Measurements from ENCODE around the gene PPEF1.

Gene PPEF1

DNA sequence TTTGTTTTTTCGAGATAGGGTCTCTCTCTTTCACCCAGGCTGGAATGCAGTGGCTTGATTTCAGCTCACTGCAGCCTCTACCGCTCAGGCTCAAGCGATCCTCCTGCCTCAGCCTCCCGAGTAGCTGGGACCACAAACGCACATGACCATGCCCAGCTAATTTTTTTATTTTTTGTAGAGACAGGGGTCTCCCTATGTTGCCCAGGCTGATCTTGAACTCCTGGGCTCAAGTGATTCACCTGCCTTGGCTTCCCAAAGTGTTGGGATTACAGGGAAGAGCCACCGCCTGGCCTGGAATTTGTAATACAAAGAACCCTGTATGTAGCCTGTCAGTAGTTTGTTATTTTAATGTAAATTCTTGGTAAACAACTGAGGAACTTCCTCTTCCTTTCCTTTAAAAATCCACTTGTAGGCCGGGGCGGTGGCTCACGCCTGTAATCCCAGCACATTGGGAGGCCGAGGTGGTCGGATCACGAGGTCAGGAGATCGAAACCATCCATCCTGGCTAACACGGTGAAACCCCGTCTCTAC, 157.0 kb downstream of the PPEF1 start:
- TF ChIP-seq CTCF (conservative IDR thresholded peaks at IDR 0.05), result no peak
- no peak overlapping the region for H3K27ac ChIP-seq

- H3K27ac ChIP-seq, result peak overlapping the region; percentile 55
Measured at GRCh38 chrX:18871161-18871890, 163.9 kb downstream of the PPEF1 start.

DNA sequence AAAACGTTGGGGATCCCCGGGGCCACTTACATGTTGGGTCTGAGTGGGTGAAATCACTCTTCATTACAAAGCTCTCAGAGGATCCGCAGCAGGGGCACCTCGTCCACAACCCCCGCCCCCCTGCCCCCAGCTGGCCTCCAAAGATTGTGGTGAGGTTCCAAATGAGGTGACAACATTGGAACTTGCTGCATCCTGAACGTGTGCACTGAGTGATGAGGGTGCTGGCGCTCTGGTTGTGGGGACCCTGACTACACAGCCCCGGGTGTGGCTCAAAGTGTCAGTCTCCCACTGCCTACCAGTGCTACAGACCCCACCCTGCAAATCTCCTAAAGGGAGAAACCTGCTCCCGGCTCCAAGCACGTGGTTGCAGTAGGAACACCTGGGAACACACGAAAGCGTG, 164.5 kb downstream of the PPEF1 start:
- no peak for TF ChIP-seq CTCF (conservative IDR thresholded peaks at IDR 0.05)
- peak overlapping the region; percentile 55 for H3K27ac ChIP-seq

More at GRCh38 chrX:18871161-18871890, 163.9 kb downstream of the PPEF1 start:
- TF ChIP-seq CTCF (conservative IDR thresholded peaks at IDR 0.05), result no peak

DNA sequence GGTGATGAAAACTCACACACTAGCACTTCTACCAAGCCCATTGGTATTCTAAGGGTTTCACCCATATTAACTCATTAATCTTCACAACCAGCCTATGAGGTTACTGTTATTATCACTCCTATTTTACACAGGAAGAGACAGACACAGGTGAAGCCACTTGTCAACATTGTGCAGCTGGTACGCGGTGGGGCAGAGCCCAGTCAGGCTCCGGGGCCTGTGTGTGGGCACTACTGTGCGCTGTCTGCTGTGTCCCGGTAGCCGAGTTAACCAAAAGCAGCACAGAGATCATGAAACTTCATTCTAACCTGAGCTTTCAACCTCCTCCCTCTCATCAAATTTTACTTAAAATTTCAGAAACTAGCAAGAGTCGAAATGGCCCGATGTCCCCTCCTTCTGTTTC, 165.2 kb downstream of the PPEF1 start:
- H3K27ac ChIP-seq, result no peak overlapping the region
- no peak for TF ChIP-seq CTCF (conservative IDR thresholded peaks at IDR 0.05)

GRCh38 chrX:18873189-18873791, 165.8 kb downstream of the PPEF1 start:
- TF ChIP-seq CTCF (conservative IDR thresholded peaks at IDR 0.05), result no peak
- H3K27ac ChIP-seq, result no peak overlapping the region

GRCh38 chrX:18873836-18874235, 166.4 kb downstream of the PPEF1 start:
- no peak for TF ChIP-seq CTCF (conservative IDR thresholded peaks at IDR 0.05)
- H3K27ac ChIP-seq, result no peak overlapping the region

DNA sequence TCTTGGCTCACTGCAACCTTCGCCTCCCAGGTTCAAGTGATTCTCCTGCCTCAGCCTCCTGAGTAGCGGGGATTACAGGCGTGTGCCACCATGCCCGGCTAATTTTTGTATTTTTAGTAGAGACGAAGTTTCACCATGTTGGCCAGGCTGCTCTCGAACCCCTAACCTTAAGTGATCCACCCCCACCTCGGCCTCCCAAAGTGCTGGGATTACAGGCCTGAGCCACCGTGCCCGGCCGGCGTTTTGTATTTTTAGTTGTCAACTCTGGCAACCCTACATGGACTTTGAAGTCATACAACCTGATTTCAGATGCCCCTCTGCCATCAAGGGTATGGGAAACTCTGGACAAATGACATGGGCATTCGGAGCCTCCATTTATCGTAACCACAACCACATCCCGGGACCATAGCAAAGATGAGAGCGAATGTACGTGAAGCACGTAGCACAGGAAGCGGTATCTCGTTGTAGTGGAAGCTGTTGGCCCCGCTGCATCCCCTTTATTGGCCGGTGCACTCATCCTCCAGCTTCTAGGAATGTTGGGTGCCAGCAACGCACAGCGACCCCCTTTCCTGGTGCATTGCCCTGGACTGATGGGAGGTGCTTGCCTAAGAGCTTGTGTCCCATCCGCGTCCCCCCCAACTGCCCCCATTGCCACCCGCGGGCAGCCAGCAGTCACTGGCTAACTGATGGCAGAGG, 167.3 kb downstream of the PPEF1 start:
- no peak for TF ChIP-seq CTCF (conservative IDR thresholded peaks at IDR 0.05)

More for the DNA sequence above, 167.3 kb downstream of the PPEF1 start:
- H3K27ac ChIP-seq, result no peak overlapping the region
